ENCODE measurements around the gene SYNDIG1. TPM values are rescaled to one million over a fixed set of nuclear protein-coding genes. Genes with fewer than 3 reads are reported as not detected.

Gene SYNDIG1
- total RNA-seq, 4 donors from 2014 or later: 0.51 to 3.4 (median 2.8) TPM; not detected in 1

- no peaks in the 10 kb centered on the region for H3K9me3 ChIP-seq
- intact Hi-C loops (cut with DNase I; ENCODE audit: low total_unique reads): no loop called here
- no peak for DNase-seq
Measured at GRCh38 chr20:24656391-24656790, 187.0 kb downstream of the SYNDIG1 start.

GRCh38 chr20:24657196-24657595, 187.8 kb downstream of the SYNDIG1 start:
- no peak for DNase-seq
- H3K4me3 ChIP-seq: no peak overlapping the region
- no peaks in the 10 kb centered on the region for H3K27me3 ChIP-seq
- no peak overlapping the region for H3K27ac ChIP-seq
- intact Hi-C loops (cut with DNase I; ENCODE audit: low total_unique reads): no loop called here
- no peaks in the 10 kb centered on the region for H3K9me3 ChIP-seq
- no peak for TF ChIP-seq POLR2A (IDR thresholded peaks at IDR 0.05)
- no peaks in the 10 kb centered on the region for H3K4me1 ChIP-seq
- H3K36me3 ChIP-seq: no peaks in the 10 kb centered on the region

More at GRCh38 chr20:24656391-24656790, 187.0 kb downstream of the SYNDIG1 start:
- H3K27me3 ChIP-seq: no peaks in the 10 kb centered on the region
- no peak overlapping the region for H3K27ac ChIP-seq
- no peaks in the 10 kb centered on the region for H3K4me1 ChIP-seq
- H3K36me3 ChIP-seq: no peaks in the 10 kb centered on the region
- H3K4me3 ChIP-seq: no peak overlapping the region
- TF ChIP-seq CTCF (IDR thresholded peaks at IDR 0.05): no peak
- TF ChIP-seq POLR2A (IDR thresholded peaks at IDR 0.05): no peak

- intact Hi-C loops (cut with DNase I; ENCODE audit: low total_unique reads): no loop called here
- no peak overlapping the region for H3K4me3 ChIP-seq
- H3K9me3 ChIP-seq: no peaks in the 10 kb centered on the region
- H3K4me1 ChIP-seq: no peaks in the 10 kb centered on the region
- no peak for DNase-seq
- H3K36me3 ChIP-seq: no peaks in the 10 kb centered on the region
- TF ChIP-seq POLR2A (IDR thresholded peaks at IDR 0.05): no peak
- TF ChIP-seq CTCF (IDR thresholded peaks at IDR 0.05): no peak
- no peaks in the 10 kb centered on the region for H3K27me3 ChIP-seq
- no peak overlapping the region for H3K27ac ChIP-seq
Measured at GRCh38 chr20:24657878-24658620, 188.6 kb downstream of the SYNDIG1 start.

GRCh38 chr20:24658920-24659660, 189.7 kb downstream of the SYNDIG1 start:
- no peaks in the 10 kb centered on the region for H3K4me1 ChIP-seq
- no peak for DNase-seq
- H3K27ac ChIP-seq: no peak overlapping the region
- no peaks in the 10 kb centered on the region for H3K9me3 ChIP-seq
- no peaks in the 10 kb centered on the region for H3K36me3 ChIP-seq
- intact Hi-C loops (cut with DNase I; ENCODE audit: low total_unique reads): no loop called here
- H3K4me3 ChIP-seq: no peak overlapping the region
- no peaks in the 10 kb centered on the region for H3K27me3 ChIP-seq
- no peak for TF ChIP-seq CTCF (IDR thresholded peaks at IDR 0.05)
- no peak for TF ChIP-seq POLR2A (IDR thresholded peaks at IDR 0.05)

- Histone ChIP-seq H3K36me3 (no peaks in the 10 kb centered on the region), H3K4me1 (no peaks in the 10 kb centered on the region), H3K4me3 (no peak overlapping the region), H3K9me3 (no peaks in the 10 kb centered on the region), H3K27ac (no peak overlapping the region), H3K27me3 (no peaks in the 10 kb centered on the region)
- intact Hi-C loops (cut with DNase I; ENCODE audit: low total_unique reads): no loop called here
- no peak for TF ChIP-seq POLR2A (IDR thresholded peaks at IDR 0.05)
- no peak for TF ChIP-seq CTCF (IDR thresholded peaks at IDR 0.05)
- DNase-seq: no peak
Measured at GRCh38 chr20:24659835-24660234, 190.4 kb downstream of the SYNDIG1 start.

Measured in uterus (tissue), 4 donors.